ENCODE measurements around the gene SLC2A10.

GRCh38 chr20:46683011-46683667 is 26.3 kb upstream of the SLC2A10 start:
- no peak for TF ChIP-seq CTCF (IDR thresholded peaks at IDR 0.05)
- TF ChIP-seq POLR2AphosphoS5 (IDR thresholded peaks at IDR 0.05), result no peak
- TF ChIP-seq POLR2A (IDR thresholded peaks at IDR 0.05), result no peak
- TF ChIP-seq EP300 (IDR thresholded peaks at IDR 0.05), result no peak
